ENCODE measurements around the gene OSBPL6.
"Not testable (repeated sequence)": the region's sequence is repeated elsewhere in the genome, so short reads cannot be mapped to it uniquely, and the experiment has no call there.

The OSBPL6 gene

GRCh38 chr2:178414266-178415247, 220.2 kb downstream of the OSBPL6 start:
- peak; percentile 83 for DNase-seq

GRCh38 chr2:178415979-178416378, 221.7 kb downstream of the OSBPL6 start:
- no peak for DNase-seq

- DNase-seq, result no peak
These were observed 223.6 kb downstream of the OSBPL6 start for GRCh38 chr2:178417916-178418315.

- DNase-seq, result no peak
These were observed 224.1 kb downstream of the OSBPL6 start for GRCh38 chr2:178418426-178418825.

GRCh38 chr2:178419123-178419522, 224.8 kb downstream of the OSBPL6 start:
- no peak for DNase-seq

- no peak for DNase-seq
These were observed 226.2 kb downstream of the OSBPL6 start for GRCh38 chr2:178420463-178420999.

GRCh38 chr2:178422097-178422496, 227.8 kb downstream of the OSBPL6 start:
- no peak for DNase-seq

- not testable (repeated sequence) for DNase-seq
These were observed 229.4 kb downstream of the OSBPL6 start for GRCh38 chr2:178423746-178424145.

- no peak for DNase-seq
These were observed 231.0 kb downstream of the OSBPL6 start for GRCh38 chr2:178425255-178425827.

- DNase-seq, result no peak
These were observed 232.1 kb downstream of the OSBPL6 start for GRCh38 chr2:178426388-178426787.

- no peak for DNase-seq
These were observed 233.1 kb downstream of the OSBPL6 start for GRCh38 chr2:178427458-178427857.

- no peak for DNase-seq
These were observed 234.1 kb downstream of the OSBPL6 start for GRCh38 chr2:178428396-178428806.

GRCh38 chr2:178429336-178429735, 235.0 kb downstream of the OSBPL6 start:
- no peak for DNase-seq

GRCh38 chr2:178436662-178437061, 242.3 kb downstream of the OSBPL6 start:
- no peak for DNase-seq

- no peak for DNase-seq
These were observed 247.1 kb downstream of the OSBPL6 start for GRCh38 chr2:178441426-178441825.

GRCh38 chr2:178448968-178449661, 254.8 kb downstream of the OSBPL6 start:
- DNase-seq, result peak; percentile 17

GRCh38 chr2:178449700-178450523, 255.6 kb downstream of the OSBPL6 start:
- DNase-seq, result peak; percentile 83

- no peak for DNase-seq
These were observed 256.1 kb downstream of the OSBPL6 start for GRCh38 chr2:178450524-178450773.

GRCh38 chr2:178450774-178451525, 256.6 kb downstream of the OSBPL6 start, which contains the start of the genes PJVK and PRKRA:
Gene PJVK (plus strand): TSS chr2:178451378. CDS start chr2:178453410, 2,032 bp downstream.
Gene PRKRA (minus strand): TSS chr2:178451175. CDS start chr2:178451030, 145 bp downstream.
- peak; percentile 95 for DNase-seq

GRCh38 chr2:178452334-178452733, 258.0 kb downstream of the OSBPL6 start:
- no peak for DNase-seq
